ENCODE measurements around the gene RIN3. TPM values are rescaled to one million over a fixed set of nuclear protein-coding genes. Genes with fewer than 3 reads are reported as not detected.
A peak's percentile ranks its signal among the peaks of the same experiment; 100 is the strongest.

Gene RIN3
- total and polyA plus RNA-seq, 8 donors, result 13.8 to 54.8 (median 18.0) TPM

DNA sequence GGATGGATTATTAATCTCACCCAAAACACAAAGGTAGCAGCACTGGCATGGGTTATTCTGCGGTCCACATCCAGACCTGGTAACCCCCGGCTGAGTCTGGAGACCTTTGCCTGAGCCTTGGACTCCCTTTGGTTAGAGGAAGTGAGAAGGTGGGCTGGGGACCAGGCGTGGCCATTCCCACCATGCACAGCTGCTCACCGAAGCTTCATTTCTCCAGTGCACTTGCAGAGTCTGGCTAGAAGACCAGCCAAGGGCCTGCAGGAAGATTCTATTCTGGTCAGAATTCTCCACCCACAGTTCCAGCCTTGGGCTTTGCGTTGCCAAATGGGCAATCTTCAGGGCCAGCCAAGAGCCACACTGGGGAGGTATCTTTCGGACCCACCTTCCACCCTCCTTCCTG lies 161.8 kb downstream of the RIN3 start:
- H3K36me3 ChIP-seq, result peaks cover 0 to 84% of the 10 kb centered on the region in 2 donors
- DNase-seq (peak in 2 of 4 donors; percentile 13 to 29), ATAC-seq (no peak)
- intact Hi-C loops (cut with DNase I), result loop anchor here in 1 of 2 donors (10.0 kb wide), 1 partner anchor 91 kb away; no protein-coding TSS in a partner anchor
- H3K27me3 ChIP-seq, result no peaks in the 10 kb centered on the region
- H3K9me3 ChIP-seq, result no peaks in the 10 kb centered on the region
- peak overlapping the region in 1 of 2 donors; percentile 70 for H3K27ac ChIP-seq
- no peak for TF ChIP-seq CTCF (IDR thresholded peaks at IDR 0.05)
- H3K4me1 ChIP-seq, result peaks cover 0 to 36% of the 10 kb centered on the region in 2 donors
- no peak overlapping the region for H3K4me3 ChIP-seq

- ATAC-seq, result peak; percentile 24
- Histone ChIP-seq H3K27ac (peak overlapping the region in 1 of 2 donors; percentile 70), H3K27me3 (no peaks in the 10 kb centered on the region), H3K4me3 (no peak overlapping the region), H3K36me3 (peaks cover 0 to 87% of the 10 kb centered on the region in 2 donors), H3K9me3 (no peaks in the 10 kb centered on the region), H3K4me1 (peaks cover 0 to 36% of the 10 kb centered on the region in 2 donors)
- no peak for TF ChIP-seq CTCF (IDR thresholded peaks at IDR 0.05)
- intact Hi-C loops (cut with DNase I), result loop anchor here in 1 of 2 donors (10.0 kb wide), 1 partner anchor 91 kb away; no protein-coding TSS in a partner anchor
- DNase-seq, result peak in 2 of 4 donors; percentile 44 to 56
Observed at GRCh38 chr14:92675976-92676375, 162.4 kb downstream of the RIN3 start.

- peak overlapping the region in 1 of 2 donors; percentile 70 for H3K27ac ChIP-seq
- no peaks in the 10 kb centered on the region for H3K27me3 ChIP-seq
- no peaks in the 10 kb centered on the region for H3K9me3 ChIP-seq
- peaks cover 0 to 87% of the 10 kb centered on the region in 2 donors for H3K36me3 ChIP-seq
- H3K4me1 ChIP-seq, result peaks cover 0 to 39% of the 10 kb centered on the region in 2 donors
- intact Hi-C loops (cut with DNase I), result loop anchor here in 1 of 2 donors (10.0 kb wide), 1 partner anchor 92 kb away; no protein-coding TSS in a partner anchor
- no peak for ATAC-seq
- no peak for TF ChIP-seq CTCF (IDR thresholded peaks at IDR 0.05)
- H3K4me3 ChIP-seq, result no peak overlapping the region
- peak in 2 of 4 donors; percentile 31 to 64 for DNase-seq
Observed at GRCh38 chr14:92676403-92677086, 163.0 kb downstream of the RIN3 start.

DNA sequence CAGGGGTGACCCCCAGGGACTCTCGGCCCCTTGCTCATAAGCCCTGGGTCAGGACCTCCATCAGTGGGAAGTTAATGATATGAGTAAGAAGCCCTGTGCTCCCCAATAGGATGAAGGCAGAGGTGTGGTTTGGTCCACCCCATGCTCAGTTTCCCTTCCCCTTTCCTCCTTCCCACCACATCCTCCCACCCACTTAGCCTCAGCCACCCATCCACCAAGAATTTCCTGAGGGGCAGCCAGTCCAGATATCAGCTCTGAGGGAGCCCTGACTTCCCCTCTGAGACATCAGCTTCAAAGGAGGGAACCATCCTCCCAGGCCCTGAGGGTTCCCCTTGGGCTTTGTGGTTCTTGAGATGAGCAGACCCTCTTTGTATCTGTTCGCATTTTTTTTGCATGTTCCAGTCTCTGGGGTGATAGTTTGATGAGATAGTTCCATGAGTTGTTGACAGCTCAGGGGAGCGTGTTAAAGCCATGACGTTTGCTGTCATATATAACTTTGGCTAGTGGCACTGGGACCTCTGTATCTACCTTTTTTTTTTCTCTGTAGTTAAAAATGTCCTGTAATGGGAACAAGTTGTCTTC lies 163.6 kb downstream of the RIN3 start:
- no peaks in the 10 kb centered on the region for H3K27me3 ChIP-seq
- ATAC-seq (peak; percentile 38), DNase-seq (no peak)
- intact Hi-C loops (cut with DNase I), result loop anchor here in 1 of 2 donors (10.0 kb wide), 1 partner anchor 92 kb away; no protein-coding TSS in a partner anchor
- peaks cover 0 to 88% of the 10 kb centered on the region in 2 donors for H3K36me3 ChIP-seq
- H3K4me1 ChIP-seq, result peaks cover 0 to 42% of the 10 kb centered on the region in 2 donors
- TF ChIP-seq CTCF (IDR thresholded peaks at IDR 0.05), result no peak
- H3K4me3 ChIP-seq, result no peak overlapping the region
- H3K9me3 ChIP-seq, result no peaks in the 10 kb centered on the region
- H3K27ac ChIP-seq, result no peak overlapping the region

DNA sequence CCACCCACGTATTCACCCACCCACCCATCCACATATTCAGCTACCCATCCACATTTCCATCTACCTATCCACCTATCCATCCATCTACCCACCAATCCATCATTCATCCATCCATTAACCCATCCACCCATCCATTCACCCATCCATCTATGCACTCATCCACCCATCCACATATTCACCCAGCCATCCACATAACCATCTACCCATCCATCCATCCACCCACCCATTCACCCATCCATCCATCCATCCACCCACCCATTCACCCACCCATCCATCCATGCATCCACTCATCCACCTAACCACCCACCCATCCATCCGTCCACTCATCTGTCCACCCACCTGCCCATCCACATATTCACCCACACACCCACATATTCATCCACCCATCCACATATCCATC lies 164.4 kb downstream of the RIN3 start:
- no peak for TF ChIP-seq CTCF (IDR thresholded peaks at IDR 0.05)
- no peaks in the 10 kb centered on the region for H3K9me3 ChIP-seq
- no peaks in the 10 kb centered on the region for H3K27me3 ChIP-seq
- peaks cover 0 to 89% of the 10 kb centered on the region in 2 donors for H3K36me3 ChIP-seq
- DNase-seq (peak in 1 of 4 donors; percentile 19), ATAC-seq (no peak)
- intact Hi-C loops (cut with DNase I), result loop anchor here in 1 of 2 donors (10.0 kb wide), 1 partner anchor 93 kb away; no protein-coding TSS in a partner anchor
- no peak overlapping the region for H3K4me3 ChIP-seq
- peaks cover 0 to 42% of the 10 kb centered on the region in 2 donors for H3K4me1 ChIP-seq
- H3K27ac ChIP-seq, result no peak overlapping the region
